Type B pancreatic cell (in vitro differentiated cells): Measurements from ENCODE around the gene PLP2. TPM values are rescaled to one million over a fixed set of nuclear protein-coding genes. Genes with fewer than 3 reads are reported as not detected.

ENCODE experiments used
- DNase-seq: peaks from one replicate; pipeline ENCODE4 v3.0.0; 2021; ENCODE audit warnings: mixed read lengths; ENCODE audit not compliant: unreplicated experiment; ENCODE audit errors: extremely low spot score
- H3K27ac Mint-ChIP-seq: 2 replicates; pipeline ENCODE4 v1.8.0; 2021; ENCODE audit warnings: mild to moderate bottlenecking, mixed read lengths
- H3K27me3 Mint-ChIP-seq: 2 replicates; pipeline ENCODE4 v1.8.0; 2021; ENCODE audit warnings: mixed read lengths
- H3K36me3 Mint-ChIP-seq: 2 replicates; pipeline ENCODE4 v1.8.0; 2021; ENCODE audit warnings: mixed read lengths
- H3K4me1 Mint-ChIP-seq: one replicate; pipeline ENCODE4 v1.8.0; 2021; ENCODE audit warnings: mixed read lengths; ENCODE audit not compliant: unreplicated experiment
- H3K4me3 Mint-ChIP-seq: 2 replicates; pipeline ENCODE4 v1.8.0; 2021; ENCODE audit warnings: mild to moderate bottlenecking, mixed read lengths
- H3K9me3 Mint-ChIP-seq: 2 replicates; pipeline ENCODE4 v1.8.0; 2021; ENCODE audit warnings: mixed read lengths
- total RNA-seq: library from RNA; stranded (reverse); gene quantifications from 2 replicates; pipeline ENCODE4 v1.2.1, GENCODE V29; 2021; ENCODE audit warnings: low replicate concordance
- TF ChIP-seq, protein P1 (sequence below): fragments of 200-600 bp; sonication (generic); conservative IDR thresholded peaks from 2 replicates; pipeline ENCODE4 v1.5.0; 2021; ENCODE audit warnings: antibody characterized with exemption, mild to moderate bottlenecking

PLP2 gene
- total RNA-seq, 1 donor from 2014 or later = 28.2 TPM

DNA sequence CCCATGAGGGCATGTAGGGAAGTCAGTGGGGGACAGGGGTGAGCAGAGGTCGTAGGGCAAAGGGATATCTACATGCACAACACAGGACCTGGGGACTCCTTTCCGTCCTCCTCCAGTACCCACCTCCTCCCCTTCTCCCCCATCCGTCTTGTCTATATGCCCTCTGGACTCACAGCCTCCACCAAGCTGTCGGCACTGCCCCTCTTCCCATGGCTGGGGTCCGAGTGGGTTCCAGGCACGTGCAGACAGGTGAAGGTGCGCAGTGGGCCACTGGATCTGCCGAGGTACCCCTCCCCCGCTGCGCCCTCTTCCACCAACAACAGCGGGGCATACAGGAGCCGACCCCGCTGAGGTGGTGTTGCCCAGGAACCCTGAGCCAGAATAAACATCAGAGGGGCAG lies 33.7 kb downstream of the PLP2 start:
- H3K36me3 Mint-ChIP-seq = no peaks in the 10 kb centered on the region
- H3K4me1 Mint-ChIP-seq = no peaks in the 10 kb centered on the region
- no peaks in the 10 kb centered on the region for H3K27me3 Mint-ChIP-seq
- DNase-seq = no peak
- H3K27ac Mint-ChIP-seq = no peak overlapping the region
- no peaks in the 10 kb centered on the region for H3K9me3 Mint-ChIP-seq
- TF ChIP-seq, protein P1, sequence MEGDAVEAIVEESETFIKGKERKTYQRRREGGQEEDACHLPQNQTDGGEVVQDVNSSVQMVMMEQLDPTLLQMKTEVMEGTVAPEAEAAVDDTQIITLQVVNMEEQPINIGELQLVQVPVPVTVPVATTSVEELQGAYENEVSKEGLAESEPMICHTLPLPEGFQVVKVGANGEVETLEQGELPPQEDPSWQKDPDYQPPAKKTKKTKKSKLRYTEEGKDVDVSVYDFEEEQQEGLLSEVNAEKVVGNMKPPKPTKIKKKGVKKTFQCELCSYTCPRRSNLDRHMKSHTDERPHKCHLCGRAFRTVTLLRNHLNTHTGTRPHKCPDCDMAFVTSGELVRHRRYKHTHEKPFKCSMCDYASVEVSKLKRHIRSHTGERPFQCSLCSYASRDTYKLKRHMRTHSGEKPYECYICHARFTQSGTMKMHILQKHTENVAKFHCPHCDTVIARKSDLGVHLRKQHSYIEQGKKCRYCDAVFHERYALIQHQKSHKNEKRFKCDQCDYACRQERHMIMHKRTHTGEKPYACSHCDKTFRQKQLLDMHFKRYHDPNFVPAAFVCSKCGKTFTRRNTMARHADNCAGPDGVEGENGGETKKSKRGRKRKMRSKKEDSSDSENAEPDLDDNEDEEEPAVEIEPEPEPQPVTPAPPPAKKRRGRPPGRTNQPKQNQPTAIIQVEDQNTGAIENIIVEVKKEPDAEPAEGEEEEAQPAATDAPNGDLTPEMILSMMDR = no peak
- H3K4me3 Mint-ChIP-seq = no peak overlapping the region

DNA sequence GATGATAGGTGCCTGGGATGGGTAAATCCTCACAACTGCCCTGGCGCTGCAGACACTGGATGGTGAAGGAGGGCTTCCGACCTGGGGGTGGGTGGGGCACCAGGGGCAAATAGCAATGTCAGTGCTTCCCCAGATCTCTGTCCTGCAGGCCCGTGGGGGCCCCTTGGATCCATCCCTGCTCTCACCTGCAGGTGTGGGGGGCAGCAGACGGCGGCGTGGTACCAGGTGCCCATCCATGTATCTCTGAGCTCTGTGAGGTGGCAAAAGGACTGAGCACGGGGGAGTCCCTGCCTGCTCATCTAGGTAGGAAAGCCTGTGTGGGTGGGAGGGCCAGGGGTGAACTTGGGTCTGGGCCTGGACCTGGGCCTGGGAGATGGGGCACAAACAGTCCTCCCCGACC lies 34.8 kb downstream of the PLP2 start:
- no peaks in the 10 kb centered on the region for H3K9me3 Mint-ChIP-seq
- no peaks in the 10 kb centered on the region for H3K4me1 Mint-ChIP-seq
- no peak overlapping the region for H3K4me3 Mint-ChIP-seq
- DNase-seq = no peak
- H3K27ac Mint-ChIP-seq = no peak overlapping the region
- no peaks in the 10 kb centered on the region for H3K36me3 Mint-ChIP-seq
- TF ChIP-seq, protein P1 = no peak
- no peaks in the 10 kb centered on the region for H3K27me3 Mint-ChIP-seq

DNA sequence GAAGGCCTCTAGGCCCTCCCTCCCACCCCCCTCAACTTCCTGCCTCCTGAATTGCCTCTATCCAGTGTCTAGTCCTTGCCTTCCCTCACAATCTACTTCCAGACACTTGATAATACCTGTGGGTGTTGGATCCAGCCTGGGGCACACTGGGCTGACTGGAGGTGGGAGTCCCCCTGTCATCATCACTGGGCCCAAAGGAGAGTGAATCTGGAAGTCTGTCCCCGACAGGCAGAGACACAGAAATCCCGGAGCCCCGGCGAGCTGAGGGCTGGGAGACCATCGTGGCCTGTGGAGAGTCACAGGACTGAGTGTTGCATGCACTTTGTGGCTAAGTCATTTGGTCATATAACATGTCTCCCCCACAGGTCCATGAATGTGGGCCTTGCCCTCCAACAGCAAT lies 36.7 kb downstream of the PLP2 start:
- TF ChIP-seq, protein P1 = no peak
- Mint-ChIP-seq H3K27me3 (no peaks in the 10 kb centered on the region), H3K4me3 (no peak overlapping the region)

DNA sequence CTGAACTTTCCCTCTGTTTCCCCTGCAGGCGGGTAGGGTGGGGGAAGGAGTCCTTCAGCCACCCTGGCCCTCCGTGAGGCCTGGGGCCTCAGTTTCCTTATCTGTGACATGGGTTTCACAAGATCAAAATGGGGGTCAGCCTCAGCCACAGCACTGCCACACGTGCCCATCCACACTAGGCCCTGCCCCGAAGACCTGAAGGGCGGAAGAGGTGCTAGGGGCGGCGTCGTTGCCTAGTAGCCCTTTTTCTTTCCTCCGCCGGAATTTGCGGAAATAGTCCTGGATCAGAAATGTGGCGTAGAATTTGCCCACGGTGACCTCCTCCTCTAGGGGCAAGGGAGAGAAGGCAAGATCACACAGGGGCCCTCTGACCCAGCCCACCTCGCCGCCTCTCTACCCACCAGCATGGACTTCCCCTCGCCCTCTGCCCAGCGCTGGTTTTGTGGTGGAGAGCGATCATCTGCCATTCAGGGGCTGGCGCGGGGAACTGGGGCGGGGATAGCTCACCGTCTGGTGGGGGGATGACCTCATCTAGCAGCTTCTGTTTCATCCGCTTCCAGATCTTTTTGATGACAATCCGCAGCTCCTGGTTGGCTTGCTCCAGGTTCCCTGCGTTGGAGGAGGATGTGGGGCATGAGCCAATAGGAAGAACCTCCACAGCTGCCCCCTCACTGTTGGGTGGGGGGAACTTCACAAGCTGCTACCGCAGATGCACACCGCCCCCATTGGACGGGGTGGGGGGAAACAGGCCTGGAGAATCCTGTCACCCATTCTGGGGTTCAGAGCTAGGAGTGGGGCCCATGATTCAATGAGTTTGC lies 37.9 kb downstream of the PLP2 start:
- TF ChIP-seq, protein P1 = no peak
- Mint-ChIP-seq H3K4me1 (no peaks in the 10 kb centered on the region), H3K4me3 (no peak overlapping the region), H3K27me3 (no peaks in the 10 kb centered on the region), H3K9me3 (no peaks in the 10 kb centered on the region), H3K36me3 (no peaks in the 10 kb centered on the region), H3K27ac (no peak overlapping the region)
- no peak for DNase-seq

More for the DNA sequence above, 36.7 kb downstream of the PLP2 start:
- no peak for DNase-seq
- Mint-ChIP-seq H3K36me3 (no peaks in the 10 kb centered on the region), H3K27ac (no peak overlapping the region), H3K4me1 (no peaks in the 10 kb centered on the region), H3K9me3 (no peaks in the 10 kb centered on the region)

- no peak for DNase-seq
- Mint-ChIP-seq H3K27ac (no peak overlapping the region), H3K36me3 (no peaks in the 10 kb centered on the region), H3K9me3 (no peaks in the 10 kb centered on the region), H3K4me1 (no peaks in the 10 kb centered on the region), H3K4me3 (no peak overlapping the region), H3K27me3 (no peaks in the 10 kb centered on the region)
- TF ChIP-seq, protein P1 = no peak
Observed at GRCh38 chrX:49210406-49210805, 38.7 kb downstream of the PLP2 start.
